Memory B cell (primary cell): ENCODE results near the gene GPR149.
A peak's percentile ranks its signal among the peaks of the same experiment; 100 is the strongest.

Experiments
- ATAC-seq: fragments of 150-1000 bp; cut with Tn5 transposase; 2 replicates; pipeline ENCODE4 v1.10.0; 2021; ENCODE audit warnings: low read depth, mild to moderate bottlenecking, moderate library complexity
- DNase-seq, 2 donors: peaks; one replicate each; pipeline ENCODE4 v3.0.0; 2022; ENCODE audit warnings: low spot score in 2 of 2
- H3K27ac Mint-ChIP-seq: one replicate; pipeline ENCODE4 v1.8.0; 2022; ENCODE audit warnings: mild to moderate bottlenecking, moderate library complexity, mixed read lengths
- H3K27me3 Mint-ChIP-seq: one replicate; pipeline ENCODE4 v1.8.0; 2022; ENCODE audit warnings: mixed read lengths
- H3K36me3 Mint-ChIP-seq: one replicate; pipeline ENCODE4 v1.8.0; 2022; ENCODE audit warnings: mild to moderate bottlenecking, mixed read lengths
- H3K4me1 Mint-ChIP-seq: one replicate; pipeline ENCODE4 v1.8.0; 2022; ENCODE audit warnings: mixed read lengths
- H3K4me3 Mint-ChIP-seq: one replicate; pipeline ENCODE4 v1.8.0; 2022; ENCODE audit warnings: mild to moderate bottlenecking, moderate library complexity, mixed read lengths
- H3K9me3 Mint-ChIP-seq: one replicate; pipeline ENCODE4 v1.8.0; 2022; ENCODE audit warnings: mixed read lengths

The GPR149 gene

DNA sequence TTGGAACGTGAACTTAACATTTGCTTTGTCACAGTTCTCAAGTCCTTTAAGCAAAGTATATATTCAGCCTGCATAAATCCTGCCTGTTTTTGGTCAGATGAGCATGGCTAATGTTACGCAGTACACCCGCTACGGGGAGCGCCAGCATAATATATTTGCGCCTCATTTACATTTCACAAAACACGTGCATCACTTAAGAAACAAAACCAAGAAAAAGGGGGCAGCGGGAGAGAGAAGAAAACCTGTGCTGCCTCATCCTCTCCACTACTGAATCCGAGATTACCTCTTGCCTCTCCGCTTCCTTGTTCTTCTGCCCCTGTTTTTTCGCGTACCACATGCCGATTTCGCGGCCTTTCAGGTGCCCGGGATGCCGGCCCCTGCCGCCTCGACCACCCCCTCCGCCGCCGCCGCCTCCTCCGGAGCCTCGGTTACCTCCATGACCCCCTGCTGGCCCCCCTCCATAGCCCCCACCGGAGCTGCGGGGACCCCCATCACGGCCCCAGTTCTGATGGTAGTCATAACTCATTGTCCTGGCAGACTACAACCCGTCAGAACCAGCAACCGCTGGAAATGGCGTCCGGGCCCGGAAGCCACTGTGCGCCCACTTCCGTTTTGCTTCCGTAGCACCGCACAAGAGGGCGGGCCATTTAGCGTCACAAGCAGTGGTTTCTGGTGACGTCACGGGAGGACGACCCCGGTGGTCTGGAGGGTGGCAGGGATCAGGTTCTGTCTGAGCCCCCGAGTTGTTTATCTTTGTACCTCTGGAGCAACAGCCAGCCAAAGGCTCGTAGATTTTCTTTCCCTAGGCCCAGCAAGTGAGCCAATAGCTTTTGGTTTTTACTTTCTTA, 105.9 kb downstream of the GPR149 start, which contains the start of gene DHX36:
DHX36 (minus strand) TSS at position 597 of the 848 bp plus-strand sequence; CDS start at position 526, 71 bp downstream.
- DNase-seq (peak; percentile 87 to 88), ATAC-seq (peak; percentile 89)
- Mint-ChIP-seq H3K27ac (peak within 1 kb of the TSS; percentile 100), H3K9me3 (no peaks in the 10 kb centered on the region), H3K36me3 (peaks cover 4% of the 10 kb centered on the region), H3K27me3 (no peaks in the 10 kb centered on the region), H3K4me1 (peaks cover 12% of the 10 kb centered on the region), H3K4me3 (peak within 1 kb of the TSS; percentile 94)

DNA sequence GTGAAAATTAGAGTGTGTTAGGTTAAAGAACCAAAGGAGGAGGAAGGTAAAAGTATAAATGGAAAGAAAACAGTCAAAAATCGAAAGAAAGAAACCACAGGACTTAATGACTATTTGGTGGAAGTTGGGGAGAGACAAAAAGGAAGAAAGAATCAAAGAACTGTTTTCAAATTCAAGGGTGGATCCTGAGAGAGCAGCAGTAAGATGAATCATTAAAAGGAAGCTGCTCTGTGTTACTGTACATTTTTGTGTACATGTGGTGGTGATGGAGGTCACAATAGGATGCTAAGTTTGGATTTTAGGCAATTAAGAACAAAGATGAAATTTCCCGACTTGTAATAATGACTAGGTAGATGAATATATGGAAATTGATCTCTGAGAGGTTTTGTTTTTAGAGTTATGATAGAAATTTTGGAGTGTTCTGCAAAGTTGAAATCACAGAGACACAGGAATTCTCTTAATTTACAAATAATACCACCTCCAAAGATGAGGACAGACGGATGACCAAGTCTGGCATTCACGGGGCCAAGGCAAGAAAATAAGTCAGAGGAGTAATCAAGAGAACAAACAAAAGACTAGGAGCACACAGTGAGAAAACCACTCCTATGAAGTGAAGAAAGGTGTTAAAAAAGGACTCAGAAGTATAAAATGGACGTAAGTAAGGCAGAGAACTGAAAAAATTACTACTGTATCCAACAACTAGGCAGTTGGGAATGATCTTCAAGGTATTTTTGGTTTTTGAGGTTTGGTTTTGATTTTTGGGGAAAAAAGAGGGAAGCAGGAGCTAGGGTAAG, 112.8 kb downstream of the GPR149 start:
- peaks cover 21% of the 10 kb centered on the region for H3K4me1 Mint-ChIP-seq
- H3K36me3 Mint-ChIP-seq, result peaks cover 30% of the 10 kb centered on the region
- no peaks in the 10 kb centered on the region for H3K9me3 Mint-ChIP-seq
- no peak for ATAC-seq
- H3K27me3 Mint-ChIP-seq, result no peaks in the 10 kb centered on the region
- peak overlapping the region; percentile 43 for H3K27ac Mint-ChIP-seq
- no peak overlapping the region for H3K4me3 Mint-ChIP-seq
- no peak for DNase-seq

DNA sequence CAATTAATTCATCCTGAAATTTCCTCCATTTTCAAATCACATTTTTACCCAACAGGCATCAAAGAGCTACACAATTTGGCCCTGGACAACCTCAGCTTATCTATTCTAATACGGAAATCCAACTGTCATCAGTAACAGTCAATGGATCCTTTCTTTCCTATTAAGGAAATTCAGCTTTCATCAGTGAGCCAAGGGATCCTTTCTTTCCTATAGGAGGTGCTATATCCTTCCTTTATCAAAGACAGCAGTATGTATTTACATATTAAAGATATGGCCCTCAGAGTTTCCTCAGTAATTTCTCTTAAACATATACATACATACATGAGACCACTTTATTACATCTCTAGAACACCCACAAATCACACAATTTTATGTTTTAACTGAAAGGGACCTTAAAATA, 115.8 kb downstream of the GPR149 start:
- Mint-ChIP-seq H3K4me3 (no peak overlapping the region), H3K27me3 (no peaks in the 10 kb centered on the region), H3K27ac (no peak overlapping the region), H3K9me3 (no peaks in the 10 kb centered on the region), H3K36me3 (peaks cover 30% of the 10 kb centered on the region), H3K4me1 (peaks cover 17% of the 10 kb centered on the region)
- no peak for DNase-seq
- no peak for ATAC-seq

DNA sequence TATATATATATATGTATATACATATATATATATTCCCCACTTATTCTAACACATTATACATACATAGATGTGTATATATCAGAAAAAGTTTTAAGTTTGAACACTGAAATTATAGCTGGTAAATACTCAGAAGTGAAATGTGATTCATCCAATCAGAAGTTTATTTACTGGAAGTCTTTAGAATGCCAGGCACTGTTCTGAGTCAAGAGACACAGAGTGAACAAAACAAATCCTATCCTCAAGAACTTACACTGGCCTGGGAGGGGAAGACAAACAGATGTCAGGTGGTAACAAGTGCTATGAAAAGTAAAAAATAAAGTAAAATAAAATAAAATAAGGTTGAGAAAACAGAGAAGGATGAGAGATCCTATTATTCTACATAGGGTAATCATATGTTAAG, 119.2 kb downstream of the GPR149 start:
- no peak overlapping the region for H3K27ac Mint-ChIP-seq
- no peak for DNase-seq

DNA sequence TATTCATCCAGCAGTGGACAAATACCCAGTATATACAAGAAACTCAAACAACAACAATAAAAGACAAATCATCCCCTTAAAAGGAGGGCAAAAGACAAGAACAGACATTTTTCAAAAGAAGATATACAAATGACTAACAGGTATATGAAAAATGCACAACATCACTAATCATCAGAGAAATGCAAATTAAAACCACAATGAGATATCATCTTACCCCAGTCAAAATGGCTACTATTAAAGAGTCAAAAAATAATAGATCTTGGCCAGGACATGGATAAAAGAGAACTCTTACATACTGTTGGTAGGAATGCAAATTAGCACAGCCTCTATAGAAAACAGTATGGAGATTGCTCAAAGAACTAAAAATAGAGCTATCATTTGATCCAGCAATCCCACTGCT, 122.6 kb downstream of the GPR149 start:
- H3K27ac Mint-ChIP-seq, result no peak overlapping the region
- DNase-seq (no peak), ATAC-seq (no peak)
- H3K4me3 Mint-ChIP-seq, result no peak overlapping the region
- H3K9me3 Mint-ChIP-seq, result no peaks in the 10 kb centered on the region
- peaks cover 22% of the 10 kb centered on the region for H3K36me3 Mint-ChIP-seq
- H3K4me1 Mint-ChIP-seq, result peaks cover 11% of the 10 kb centered on the region
- H3K27me3 Mint-ChIP-seq, result no peaks in the 10 kb centered on the region

More for the DNA sequence above, 119.2 kb downstream of the GPR149 start:
- Mint-ChIP-seq H3K27me3 (no peaks in the 10 kb centered on the region), H3K36me3 (peaks cover 40% of the 10 kb centered on the region), H3K9me3 (no peaks in the 10 kb centered on the region), H3K4me3 (no peak overlapping the region), H3K4me1 (peaks cover 11% of the 10 kb centered on the region)
- no peak for ATAC-seq

DNA sequence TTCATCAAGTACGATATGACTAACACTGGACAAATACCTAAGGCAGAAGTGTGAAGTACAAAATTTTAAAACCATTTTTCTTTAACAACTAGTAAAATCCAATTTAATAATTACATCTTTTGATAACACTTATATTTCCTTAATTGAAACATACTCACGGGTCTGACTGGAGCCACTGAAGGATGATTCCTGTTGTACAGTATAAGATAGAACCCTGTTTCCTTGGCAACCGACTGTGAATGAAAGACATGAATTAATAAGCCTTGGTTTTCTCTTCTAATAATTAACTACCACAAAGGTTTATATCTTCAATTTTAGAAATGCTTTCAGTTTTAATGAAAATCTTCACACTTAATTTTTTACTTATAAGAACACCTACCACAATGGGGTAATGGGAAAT, 125.1 kb downstream of the GPR149 start:
- H3K36me3 Mint-ChIP-seq, result peaks cover 32% of the 10 kb centered on the region
- no peak overlapping the region for H3K27ac Mint-ChIP-seq
- no peaks in the 10 kb centered on the region for H3K9me3 Mint-ChIP-seq
- DNase-seq (no peak), ATAC-seq (no peak)
- H3K27me3 Mint-ChIP-seq, result no peaks in the 10 kb centered on the region
- peaks cover 11% of the 10 kb centered on the region for H3K4me1 Mint-ChIP-seq
- no peak overlapping the region for H3K4me3 Mint-ChIP-seq

DNA sequence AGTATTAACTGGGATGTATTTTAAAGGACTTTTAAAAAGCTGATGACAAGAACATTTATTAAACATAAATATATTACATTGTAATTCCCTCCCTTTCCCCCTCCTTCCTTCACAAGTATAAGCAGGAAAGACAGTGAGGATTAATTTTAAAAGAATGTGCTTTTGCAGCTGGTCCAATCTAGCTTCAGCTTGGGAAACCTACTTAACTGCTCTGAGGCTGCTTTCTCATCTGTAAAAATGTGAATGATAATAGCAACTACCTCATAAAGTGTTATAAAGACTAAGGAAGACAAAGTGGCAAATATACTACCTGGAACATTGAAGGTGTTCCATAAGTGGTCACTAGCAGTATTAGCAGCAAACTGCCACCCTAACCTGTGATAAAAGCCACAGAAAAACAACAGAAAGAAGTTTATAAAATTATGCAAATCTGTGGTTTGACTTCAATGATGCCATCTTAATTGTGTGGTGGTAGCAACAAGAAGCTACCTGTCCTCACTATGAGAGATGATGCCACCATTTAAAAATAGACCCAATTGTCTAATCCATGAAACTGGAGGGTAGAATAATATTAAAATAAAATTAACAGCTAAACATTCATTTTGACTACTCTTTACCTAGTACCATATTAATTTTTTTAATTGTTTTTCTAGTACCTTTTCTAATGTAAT, 125.7 kb downstream of the GPR149 start:
- H3K4me1 Mint-ChIP-seq, result peaks cover 11% of the 10 kb centered on the region
- peaks cover 32% of the 10 kb centered on the region for H3K36me3 Mint-ChIP-seq
- no peak overlapping the region for H3K4me3 Mint-ChIP-seq
- no peak overlapping the region for H3K27ac Mint-ChIP-seq
- no peaks in the 10 kb centered on the region for H3K9me3 Mint-ChIP-seq
- DNase-seq (no peak), ATAC-seq (peak; percentile 69)
- H3K27me3 Mint-ChIP-seq, result no peaks in the 10 kb centered on the region

DNA sequence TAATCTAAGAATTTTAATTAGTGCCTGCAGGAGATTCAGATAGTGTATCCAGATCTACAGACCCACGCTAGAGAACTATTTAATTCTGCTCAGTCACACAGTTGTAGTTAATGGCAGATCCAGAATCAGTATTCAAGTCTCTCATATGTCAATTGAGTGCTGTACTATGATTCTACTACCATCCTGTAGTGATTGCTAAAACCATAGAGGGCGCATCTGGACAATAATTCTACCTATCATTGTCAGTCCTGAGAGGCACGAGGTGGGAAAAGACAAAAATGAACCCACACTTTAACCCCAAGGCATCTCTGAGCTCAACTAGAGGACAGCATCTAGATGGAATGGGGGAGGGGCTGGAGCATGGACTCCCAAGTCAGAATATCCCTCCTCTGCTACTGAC, 128.4 kb downstream of the GPR149 start:
- Mint-ChIP-seq H3K9me3 (no peaks in the 10 kb centered on the region), H3K27me3 (no peaks in the 10 kb centered on the region), H3K36me3 (peaks cover 26% of the 10 kb centered on the region), H3K4me1 (no peaks in the 10 kb centered on the region), H3K27ac (peak overlapping the region; percentile 52), H3K4me3 (no peak overlapping the region)
- ATAC-seq (no peak), DNase-seq (no peak)

DNA sequence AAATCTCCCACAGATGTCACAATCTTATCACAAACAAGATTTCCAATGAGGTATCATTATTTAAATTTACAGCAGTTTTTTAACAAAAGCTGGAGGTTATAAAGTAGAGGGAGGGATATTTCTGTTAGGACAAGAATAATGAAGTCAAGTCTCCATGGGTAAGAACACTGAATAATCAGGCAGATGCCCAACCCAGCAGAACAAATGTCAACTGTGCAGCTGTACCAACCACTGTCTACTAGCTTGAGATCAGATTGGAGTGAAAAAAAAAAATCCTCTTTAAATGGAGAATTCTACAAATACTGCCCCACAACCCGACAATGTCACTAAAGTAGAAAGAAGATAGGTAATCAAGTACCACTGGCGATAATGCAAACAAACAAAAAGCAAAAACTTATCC, 136.0 kb downstream of the GPR149 start:
- DNase-seq, result no peak
- no peaks in the 10 kb centered on the region for H3K4me1 Mint-ChIP-seq
- H3K36me3 Mint-ChIP-seq, result peaks cover 27% of the 10 kb centered on the region
- no peaks in the 10 kb centered on the region for H3K9me3 Mint-ChIP-seq
- no peak overlapping the region for H3K4me3 Mint-ChIP-seq
- H3K27ac Mint-ChIP-seq, result peak overlapping the region; percentile 4
- ATAC-seq, result no peak
- H3K27me3 Mint-ChIP-seq, result no peaks in the 10 kb centered on the region

DNA sequence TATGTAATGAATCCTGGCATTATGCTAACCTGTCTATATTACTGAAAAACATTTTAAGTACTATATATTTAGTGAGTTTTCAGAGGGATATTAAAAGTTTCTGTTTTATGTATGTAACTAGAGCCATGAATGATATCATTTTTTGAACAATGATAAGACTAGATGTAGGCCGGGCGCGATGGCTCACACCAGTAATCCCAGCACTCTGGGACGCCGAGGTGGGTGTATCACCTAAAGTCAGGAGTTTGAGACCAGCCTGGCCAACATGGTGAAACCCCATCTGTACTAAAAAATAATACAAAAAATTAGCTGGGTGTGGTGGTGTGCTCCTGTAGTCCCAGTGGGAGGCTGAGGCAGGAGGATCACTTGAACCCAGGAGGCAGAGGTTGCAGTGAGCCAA, 139.8 kb downstream of the GPR149 start:
- no peaks in the 10 kb centered on the region for H3K27me3 Mint-ChIP-seq
- ATAC-seq (no peak), DNase-seq (no peak)
- no peaks in the 10 kb centered on the region for H3K9me3 Mint-ChIP-seq
- H3K36me3 Mint-ChIP-seq, result peaks cover 30% of the 10 kb centered on the region
- peak overlapping the region; percentile 73 for H3K27ac Mint-ChIP-seq
- H3K4me3 Mint-ChIP-seq, result no peak overlapping the region
- peaks cover 2% of the 10 kb centered on the region for H3K4me1 Mint-ChIP-seq
